ENCODE data around the gene SCAMP2.
"Not testable (repeated sequence)": the region's sequence is repeated elsewhere in the genome, so short reads cannot be mapped to it uniquely, and the experiment has no call there.

Gene SCAMP2

GRCh38 chr15:74873036-74873755 lies at the start of gene SCAMP2:
SCAMP2 (minus strand) TSS chr15:74873365; CDS start chr15:74873255, 110 bp downstream.
- DNase-seq, result peak; percentile 84 to 98 (median 92)

- no peak for DNase-seq
Observed at GRCh38 chr15:74920456-74920855, 47.3 kb upstream of the SCAMP2 start.

- no peak for DNase-seq
Observed at GRCh38 chr15:74917676-74918075, 44.5 kb upstream of the SCAMP2 start.

- not testable (repeated sequence) for DNase-seq
Observed at GRCh38 chr15:74913799-74914198, 40.6 kb upstream of the SCAMP2 start.

- no peak for DNase-seq
Observed at GRCh38 chr15:74913041-74913440, 39.9 kb upstream of the SCAMP2 start.

- no peak for DNase-seq
Observed at GRCh38 chr15:74908635-74909034, 35.5 kb upstream of the SCAMP2 start.

GRCh38 chr15:74907163-74907870 lies 34.2 kb upstream of the SCAMP2 start:
- DNase-seq, result no peak

GRCh38 chr15:74906450-74907162 lies 33.4 kb upstream of the SCAMP2 start, which contains the start of gene FAM219B:
FAM219B (minus strand) TSS chr15:74906851; CDS start chr15:74906800, 51 bp downstream.
- DNase-seq, result peak; percentile 43 to 68 (median 58)

- peak in 3 of 6 experiments; percentile 22 to 68 (median 44) for DNase-seq
Observed at GRCh38 chr15:74906067-74906449, 32.9 kb upstream of the SCAMP2 start.

- DNase-seq, result no peak
Observed at GRCh38 chr15:74904190-74904805, 31.1 kb upstream of the SCAMP2 start.

- DNase-seq, result no peak
Observed at GRCh38 chr15:74903676-74904075, 30.5 kb upstream of the SCAMP2 start.

- DNase-seq, result no peak
Observed at GRCh38 chr15:74902295-74903075, 29.3 kb upstream of the SCAMP2 start.

- peak in 5 of 6 experiments; percentile 25 to 77 (median 34) for DNase-seq
Observed at GRCh38 chr15:74901612-74902063, 28.5 kb upstream of the SCAMP2 start.

GRCh38 chr15:74897300-74897701 lies 24.1 kb upstream of the SCAMP2 start:
- no peak for DNase-seq

GRCh38 chr15:74896316-74896715 lies 23.2 kb upstream of the SCAMP2 start:
- DNase-seq, result no peak

GRCh38 chr15:74895830-74896229 lies 22.7 kb upstream of the SCAMP2 start:
- DNase-seq, result no peak

GRCh38 chr15:74894383-74894782 lies 21.2 kb upstream of the SCAMP2 start:
- DNase-seq, result not testable (repeated sequence)

- peak in 4 of 6 experiments; percentile 25 to 71 (median 64) for DNase-seq
Observed at GRCh38 chr15:74893627-74894026, 20.5 kb upstream of the SCAMP2 start.

GRCh38 chr15:74892931-74893330 lies 19.8 kb upstream of the SCAMP2 start:
- no peak for DNase-seq

- DNase-seq, result no peak
Observed at GRCh38 chr15:74892313-74892712, 19.1 kb upstream of the SCAMP2 start.

- DNase-seq, result no peak
Observed at GRCh38 chr15:74891469-74891868, 18.3 kb upstream of the SCAMP2 start.

GRCh38 chr15:74890665-74890960 lies 17.4 kb upstream of the SCAMP2 start:
- DNase-seq, result no peak

Measured in stimulated activated naive CD4-positive, alpha-beta T cell (primary cell).